Colonic mucosa (tissue), 4 donors: ENCODE measurements around the gene GBP2. TPM values are rescaled to one million over a fixed set of nuclear protein-coding genes. Genes with fewer than 3 reads are reported as not detected.

Experiments used
- DNase-seq: peaks from one replicate; pipeline ENCODE4 v3.0.0-alpha.2; 2020
- H3K27ac ChIP-seq: fragments of 200-600 bp; one replicate; pipeline ENCODE4 v1.8.0; 2021
- H3K27me3 ChIP-seq: fragments of 200-600 bp; one replicate; pipeline ENCODE4 v1.8.0; 2021
- H3K36me3 ChIP-seq: fragments of 200-600 bp; one replicate; pipeline ENCODE4 v1.8.0; 2021
- H3K4me1 ChIP-seq: fragments of 200-600 bp; one replicate; pipeline ENCODE4 v1.8.0; 2021; ENCODE audit warnings: mild to moderate bottlenecking
- H3K4me3 ChIP-seq: fragments of 200-600 bp; one replicate; pipeline ENCODE4 v1.8.0; 2021
- H3K9ac ChIP-seq, 2 donors: one replicate each; pipeline ENCODE4 v1.7.0; 2013; ENCODE audit warnings: control low read depth in 2 of 2, low read depth in 2 of 2, low read length in 2 of 2
- H3K9me3 ChIP-seq: fragments of 200-600 bp; one replicate; pipeline ENCODE4 v1.8.0; 2021
- intact Hi-C: fragments of 100-400 bp; cut with DNase I; formaldehyde crosslinking; loops from one replicate; pipeline ENCODE4 v1.14.1; 2022
- total RNA-seq, 2 donors: library from RNA; stranded (reverse); fragmentation: NEBNext Ultra II Directional in 1 of 2; extraction: Animal tissue kit (Norgen Biotek cat#: 25700) in 1 of 2; gene quantifications; one replicate each; pipeline ENCODE4 v1.2.1, GENCODE V29; 2021
- TF ChIP-seq, protein P1 (sequence below): fragments of 200-600 bp; IDR thresholded peaks from one replicate; pipeline ENCODE4 v1.8.0; 2022; ENCODE audit warnings: antibody characterized with exemption, mild to moderate bottlenecking
- donor health status: healthy.
- donor health status: DM: no; HTN: no; CAD: no.
- donor health status: DM: no; HTN: no; CAD: no.

Gene GBP2
- total RNA-seq, 2 donors from 2014 or later, result 20.1 to 81.0 TPM

DNA sequence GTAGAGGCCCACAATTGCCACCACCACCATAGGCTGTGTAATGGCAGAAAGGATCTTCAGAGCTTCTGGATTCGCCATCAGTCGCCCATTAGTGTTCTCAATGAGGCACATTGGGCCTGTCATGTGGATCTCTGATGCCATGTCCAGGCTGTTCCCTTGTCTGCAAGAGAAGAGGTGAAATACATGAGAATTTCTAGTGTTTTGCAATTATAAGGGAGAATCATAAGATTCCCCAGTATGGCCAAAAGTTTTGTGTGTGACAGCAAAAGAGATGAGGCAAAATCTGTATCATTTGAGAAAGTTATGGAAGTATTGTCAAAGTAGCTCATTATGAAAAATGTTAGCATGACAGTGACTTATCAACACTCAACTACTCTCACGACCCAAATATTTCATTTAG lies 62.8 kb downstream of the GBP2 start:
- intact Hi-C loops, result loop anchor here (10.0 kb wide), 1 partner anchor 72 kb away; no protein-coding TSS in a partner anchor

DNA sequence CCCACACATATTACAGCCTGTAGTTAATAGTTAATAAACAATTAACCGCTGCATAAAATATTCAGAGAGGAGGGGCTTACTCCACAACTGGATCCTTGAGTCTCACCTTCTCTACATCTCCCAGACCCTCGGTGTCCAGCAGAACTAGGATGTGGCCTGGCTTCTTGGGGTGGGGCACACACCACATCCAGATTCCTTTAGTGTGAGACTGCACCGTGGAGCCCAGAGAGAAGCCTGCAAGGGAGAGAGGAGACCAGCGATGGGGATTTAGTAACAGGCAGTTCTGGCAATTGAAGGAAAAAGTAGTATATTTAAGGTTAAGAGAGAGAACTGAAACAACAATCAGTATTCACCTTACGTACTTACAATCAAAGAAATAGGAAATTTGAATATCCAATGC lies 65.8 kb downstream of the GBP2 start:
- TF ChIP-seq, protein P1, sequence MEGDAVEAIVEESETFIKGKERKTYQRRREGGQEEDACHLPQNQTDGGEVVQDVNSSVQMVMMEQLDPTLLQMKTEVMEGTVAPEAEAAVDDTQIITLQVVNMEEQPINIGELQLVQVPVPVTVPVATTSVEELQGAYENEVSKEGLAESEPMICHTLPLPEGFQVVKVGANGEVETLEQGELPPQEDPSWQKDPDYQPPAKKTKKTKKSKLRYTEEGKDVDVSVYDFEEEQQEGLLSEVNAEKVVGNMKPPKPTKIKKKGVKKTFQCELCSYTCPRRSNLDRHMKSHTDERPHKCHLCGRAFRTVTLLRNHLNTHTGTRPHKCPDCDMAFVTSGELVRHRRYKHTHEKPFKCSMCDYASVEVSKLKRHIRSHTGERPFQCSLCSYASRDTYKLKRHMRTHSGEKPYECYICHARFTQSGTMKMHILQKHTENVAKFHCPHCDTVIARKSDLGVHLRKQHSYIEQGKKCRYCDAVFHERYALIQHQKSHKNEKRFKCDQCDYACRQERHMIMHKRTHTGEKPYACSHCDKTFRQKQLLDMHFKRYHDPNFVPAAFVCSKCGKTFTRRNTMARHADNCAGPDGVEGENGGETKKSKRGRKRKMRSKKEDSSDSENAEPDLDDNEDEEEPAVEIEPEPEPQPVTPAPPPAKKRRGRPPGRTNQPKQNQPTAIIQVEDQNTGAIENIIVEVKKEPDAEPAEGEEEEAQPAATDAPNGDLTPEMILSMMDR, result no peak
- DNase-seq, result no peak
- Histone ChIP-seq H3K36me3 (peaks cover 4% of the 10 kb centered on the region), H3K27me3 (no peaks in the 10 kb centered on the region), H3K27ac (no peak overlapping the region), H3K9ac (no peak overlapping the region), H3K4me3 (no peak overlapping the region), H3K9me3 (no peaks in the 10 kb centered on the region), H3K4me1 (no peaks in the 10 kb centered on the region)
- intact Hi-C loops, result loop anchor here (10.0 kb wide), 1 partner anchor 75 kb away; no protein-coding TSS in a partner anchor

More for the DNA sequence above, 62.8 kb downstream of the GBP2 start:
- no peaks in the 10 kb centered on the region for H3K9me3 ChIP-seq
- DNase-seq, result no peak
- H3K27ac ChIP-seq, result no peak overlapping the region
- no peaks in the 10 kb centered on the region for H3K4me1 ChIP-seq
- no peaks in the 10 kb centered on the region for H3K27me3 ChIP-seq
- no peak overlapping the region for H3K4me3 ChIP-seq
- peaks cover 4% of the 10 kb centered on the region for H3K36me3 ChIP-seq
- TF ChIP-seq, protein P1, result no peak
- no peak overlapping the region for H3K9ac ChIP-seq

Other genes with a start within 250 kb of the GBP2 start
- 10 to 100 TPM; 26.9 to 31.6 TPM for gene GTF2B, start 234.5 kb downstream of the GBP2 start, total RNA-seq
- gene KYAT3, start 133.5 kb downstream of the GBP2 start, total RNA-seq, result 10 to 100 TPM; 19.1 to 32.3 TPM
- 10 to 100 TPM; 10.6 to 13.6 TPM for gene RBMXL1, start 133.5 kb downstream of the GBP2 start, total RNA-seq
- 100 to 1,000 TPM in 1 of 2 donors, 10 to 100 TPM in 1; 38.7 to 103 TPM for gene GBP3, start 103.2 kb downstream of the GBP2 start, total RNA-seq
- gene GBP1, start 60.9 kb downstream of the GBP2 start, total RNA-seq, result 10 to 100 TPM; 15.0 to 25.9 TPM
- gene GBP7, start 49.9 kb upstream of the GBP2 start, total RNA-seq, result not detected
- 1 to 10 TPM; 2.1 to 4.9 TPM for gene GBP4, start 72.8 kb upstream of the GBP2 start, total RNA-seq
- 1 to 10 TPM; 1.3 to 3.0 TPM for gene GBP5, start 146.7 kb upstream of the GBP2 start, total RNA-seq
- not detected for gene GBP6, start 237.9 kb upstream of the GBP2 start, total RNA-seq